Measurements from ENCODE around the gene LRRC32. TPM values are rescaled to one million over a fixed set of nuclear protein-coding genes. Genes with fewer than 3 reads are reported as not detected.

Gene LRRC32
- total RNA-seq, 1 experiment from 2014 or later: 0.15 TPM

DNA sequence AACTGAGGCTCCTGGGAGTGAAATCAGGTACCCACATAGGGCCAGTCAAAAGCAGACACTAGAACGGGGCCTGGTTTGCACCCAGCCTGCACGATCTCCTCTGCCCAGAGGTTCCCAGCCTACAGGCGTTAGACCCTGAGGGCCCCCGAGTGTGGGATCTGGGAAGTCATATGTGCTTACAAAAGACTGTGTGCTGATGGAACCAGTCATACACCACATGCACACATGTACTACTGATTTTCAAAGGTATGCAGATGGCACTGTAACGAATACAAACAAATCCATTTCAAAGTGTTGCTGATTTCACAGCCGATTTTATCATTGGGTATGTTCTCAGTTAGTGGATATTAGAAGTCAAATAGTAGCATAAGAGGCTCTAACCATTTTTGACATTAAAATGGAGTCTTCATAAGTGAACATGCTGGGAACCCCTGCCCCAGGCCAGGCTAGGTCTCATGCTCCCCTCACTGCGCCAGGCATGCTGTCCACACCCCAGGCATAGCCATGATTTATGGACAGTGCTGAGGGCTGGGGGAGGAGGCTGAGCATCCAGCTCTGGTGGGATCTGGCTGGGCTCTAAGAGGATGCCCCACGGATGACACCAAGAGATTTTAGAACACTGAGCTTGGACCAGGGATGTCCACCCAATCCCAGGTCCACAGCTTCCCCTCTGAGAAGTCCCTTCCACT lies 38.6 kb upstream of the LRRC32 start:
- POLR2A ChIA-PET: no interaction called here
- DNase-seq (ENCODE audit: low read depth, low spot score) (no peak), ATAC-seq (no peak)
- no peaks in the 10 kb centered on the region for H3K27me3 ChIP-seq (ENCODE audit: control insufficient read depth, insufficient read depth, low read length)
- CTCF ChIA-PET: no interaction called here
- no peak overlapping the region for H3K27ac ChIP-seq (ENCODE audit: low read length)
- intact Hi-C loops (cut with micrococcal nuclease; ENCODE audit: unreplicated experiment) (no loop called here), in situ Hi-C loops (cut with HindIII; ENCODE audit: low pct_unique_long_range_greater_than_20kb, low sequenced_read_pairs) (no loop called here)
- BruUV-seq (replicated peaks): no TSS peak
- H3K9me3 ChIP-seq (ENCODE audit: control insufficient read depth, insufficient read depth, low read depth, low read length): no peaks in the 10 kb centered on the region
- H3K36me3 ChIP-seq (ENCODE audit: control insufficient read depth, insufficient read depth, low read length): no peaks in the 10 kb centered on the region
- no peaks in the 10 kb centered on the region for H3K4me1 ChIP-seq (ENCODE audit: control insufficient read depth, insufficient read depth, low read length)
- H3K4me3 ChIP-seq (ENCODE audit: low read depth in 2 of 2, low read length in 2 of 2): no peak overlapping the region
- TF ChIP-seq, protein P1, sequence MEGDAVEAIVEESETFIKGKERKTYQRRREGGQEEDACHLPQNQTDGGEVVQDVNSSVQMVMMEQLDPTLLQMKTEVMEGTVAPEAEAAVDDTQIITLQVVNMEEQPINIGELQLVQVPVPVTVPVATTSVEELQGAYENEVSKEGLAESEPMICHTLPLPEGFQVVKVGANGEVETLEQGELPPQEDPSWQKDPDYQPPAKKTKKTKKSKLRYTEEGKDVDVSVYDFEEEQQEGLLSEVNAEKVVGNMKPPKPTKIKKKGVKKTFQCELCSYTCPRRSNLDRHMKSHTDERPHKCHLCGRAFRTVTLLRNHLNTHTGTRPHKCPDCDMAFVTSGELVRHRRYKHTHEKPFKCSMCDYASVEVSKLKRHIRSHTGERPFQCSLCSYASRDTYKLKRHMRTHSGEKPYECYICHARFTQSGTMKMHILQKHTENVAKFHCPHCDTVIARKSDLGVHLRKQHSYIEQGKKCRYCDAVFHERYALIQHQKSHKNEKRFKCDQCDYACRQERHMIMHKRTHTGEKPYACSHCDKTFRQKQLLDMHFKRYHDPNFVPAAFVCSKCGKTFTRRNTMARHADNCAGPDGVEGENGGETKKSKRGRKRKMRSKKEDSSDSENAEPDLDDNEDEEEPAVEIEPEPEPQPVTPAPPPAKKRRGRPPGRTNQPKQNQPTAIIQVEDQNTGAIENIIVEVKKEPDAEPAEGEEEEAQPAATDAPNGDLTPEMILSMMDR (IDR thresholded peaks at IDR 0.05): no peak
- TF ChIP-seq POLR2AphosphoS5 (IDR thresholded peaks at IDR 0.05; ENCODE audit: low read depth, low read length): no peak
- no peak for TF ChIP-seq TCF7L2 (IDR thresholded peaks at IDR 0.05; ENCODE audit: low read depth, low read length)
- no peak for TF ChIP-seq SIN3A (IDR thresholded peaks at IDR 0.05; ENCODE audit: borderline replicate concordance, insufficient read depth, low read depth, low read length)
- TF ChIP-seq, protein P2, sequence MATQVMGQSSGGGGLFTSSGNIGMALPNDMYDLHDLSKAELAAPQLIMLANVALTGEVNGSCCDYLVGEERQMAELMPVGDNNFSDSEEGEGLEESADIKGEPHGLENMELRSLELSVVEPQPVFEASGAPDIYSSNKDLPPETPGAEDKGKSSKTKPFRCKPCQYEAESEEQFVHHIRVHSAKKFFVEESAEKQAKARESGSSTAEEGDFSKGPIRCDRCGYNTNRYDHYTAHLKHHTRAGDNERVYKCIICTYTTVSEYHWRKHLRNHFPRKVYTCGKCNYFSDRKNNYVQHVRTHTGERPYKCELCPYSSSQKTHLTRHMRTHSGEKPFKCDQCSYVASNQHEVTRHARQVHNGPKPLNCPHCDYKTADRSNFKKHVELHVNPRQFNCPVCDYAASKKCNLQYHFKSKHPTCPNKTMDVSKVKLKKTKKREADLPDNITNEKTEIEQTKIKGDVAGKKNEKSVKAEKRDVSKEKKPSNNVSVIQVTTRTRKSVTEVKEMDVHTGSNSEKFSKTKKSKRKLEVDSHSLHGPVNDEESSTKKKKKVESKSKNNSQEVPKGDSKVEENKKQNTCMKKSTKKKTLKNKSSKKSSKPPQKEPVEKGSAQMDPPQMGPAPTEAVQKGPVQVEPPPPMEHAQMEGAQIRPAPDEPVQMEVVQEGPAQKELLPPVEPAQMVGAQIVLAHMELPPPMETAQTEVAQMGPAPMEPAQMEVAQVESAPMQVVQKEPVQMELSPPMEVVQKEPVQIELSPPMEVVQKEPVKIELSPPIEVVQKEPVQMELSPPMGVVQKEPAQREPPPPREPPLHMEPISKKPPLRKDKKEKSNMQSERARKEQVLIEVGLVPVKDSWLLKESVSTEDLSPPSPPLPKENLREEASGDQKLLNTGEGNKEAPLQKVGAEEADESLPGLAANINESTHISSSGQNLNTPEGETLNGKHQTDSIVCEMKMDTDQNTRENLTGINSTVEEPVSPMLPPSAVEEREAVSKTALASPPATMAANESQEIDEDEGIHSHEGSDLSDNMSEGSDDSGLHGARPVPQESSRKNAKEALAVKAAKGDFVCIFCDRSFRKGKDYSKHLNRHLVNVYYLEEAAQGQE (IDR thresholded peaks at IDR 0.05; ENCODE audit: insufficient read depth in 1 of 2, low read depth in 2 of 2, low read length in 1 of 2): no peak

DNA sequence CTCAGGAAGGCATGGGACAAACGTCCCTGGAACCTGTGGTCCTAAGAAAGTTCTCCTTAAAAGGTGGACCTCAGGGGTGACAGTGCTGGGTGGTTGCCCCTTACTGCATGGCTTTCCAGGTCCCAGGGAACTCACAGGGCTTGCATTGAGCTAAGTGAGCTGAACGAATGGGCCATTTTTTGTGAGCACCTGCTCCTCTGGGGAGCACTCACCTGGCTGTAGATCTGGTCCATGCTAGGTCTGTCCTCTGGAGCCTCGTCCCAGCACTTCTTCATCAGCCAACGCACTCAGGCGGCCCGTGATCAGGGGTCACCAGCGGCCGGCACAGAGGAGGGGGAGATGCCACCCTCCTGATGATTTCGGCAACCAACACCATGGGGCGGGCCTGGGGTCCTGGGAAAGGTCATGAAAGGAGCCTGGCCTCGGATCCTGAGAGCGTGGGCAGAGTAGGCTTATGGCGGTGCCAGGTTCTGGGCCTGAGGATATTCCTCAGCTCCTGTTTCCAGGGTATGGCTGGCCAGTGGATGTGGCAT lies 36.8 kb upstream of the LRRC32 start:
- Histone ChIP-seq H3K27me3 (ENCODE audit: control insufficient read depth, insufficient read depth, low read length) (no peaks in the 10 kb centered on the region), H3K4me1 (ENCODE audit: control insufficient read depth, insufficient read depth, low read length) (no peaks in the 10 kb centered on the region), H3K4me3 (ENCODE audit: low read depth in 2 of 2, low read length in 2 of 2) (no peak overlapping the region), H3K27ac (ENCODE audit: low read length) (no peak overlapping the region), H3K36me3 (ENCODE audit: control insufficient read depth, insufficient read depth, low read length) (no peaks in the 10 kb centered on the region), H3K9me3 (ENCODE audit: control insufficient read depth, insufficient read depth, low read depth, low read length) (no peaks in the 10 kb centered on the region)
- ChIA-PET POLR2A (no interaction called here), CTCF (interaction anchor here (0.6 kb wide), 1 partner anchor 340 kb away, joined by 5 read pairs; no protein-coding TSS in a partner anchor)
- no peak for ATAC-seq
- TF ChIP-seq, protein P2 (IDR thresholded peaks at IDR 0.05; ENCODE audit: insufficient read depth in 1 of 2, low read depth in 2 of 2, low read length in 1 of 2): no peak
- TF ChIP-seq SIN3A (IDR thresholded peaks at IDR 0.05; ENCODE audit: borderline replicate concordance, insufficient read depth, low read depth, low read length) (no peak), TCF7L2 (IDR thresholded peaks at IDR 0.05; ENCODE audit: low read depth, low read length) (no peak), POLR2AphosphoS5 (IDR thresholded peaks at IDR 0.05; ENCODE audit: low read depth, low read length) (no peak)
- TF ChIP-seq, protein P1 (IDR thresholded peaks at IDR 0.05): no peak
- intact Hi-C loops (cut with micrococcal nuclease; ENCODE audit: unreplicated experiment) (no loop called here), in situ Hi-C loops (cut with HindIII; ENCODE audit: low pct_unique_long_range_greater_than_20kb, low sequenced_read_pairs) (no loop called here)
- DNase-seq (ENCODE audit: low read depth, low spot score): no peak
- BruUV-seq (replicated peaks): no TSS peak

Measured in Panc1 (cell line).